Keratinocyte (primary cell): Measurements from ENCODE around the gene KLHL2.

Experiments used
- EZH2 ChIP-seq: IDR thresholded peaks from one replicate; pipeline ENCODE4 v1.6.1; 2012; ENCODE audit warnings: inconsistent platforms, mild to moderate bottlenecking, low read length, moderate library complexity
- TF ChIP-seq, protein P1 (sequence below), 3 experiments: IDR thresholded peaks in 1 of 3; conservative IDR thresholded peaks in 1 of 3; optimal IDR thresholded peaks in 1 of 3; 2 replicates in 2 of 3; 3 replicates in 1 of 3; pipeline versions ENCODE3 to v1.5.1; 2011; ENCODE audit warnings: low read length in 3 of 3, mild to moderate bottlenecking in 3 of 3, moderate library complexity in 2 of 3, control low read depth in 1 of 3, inconsistent platforms in 1 of 3; ENCODE audit not compliant: insufficient read depth in 2 of 3; ENCODE audit errors: extremely low read depth in 1 of 3

DNA sequence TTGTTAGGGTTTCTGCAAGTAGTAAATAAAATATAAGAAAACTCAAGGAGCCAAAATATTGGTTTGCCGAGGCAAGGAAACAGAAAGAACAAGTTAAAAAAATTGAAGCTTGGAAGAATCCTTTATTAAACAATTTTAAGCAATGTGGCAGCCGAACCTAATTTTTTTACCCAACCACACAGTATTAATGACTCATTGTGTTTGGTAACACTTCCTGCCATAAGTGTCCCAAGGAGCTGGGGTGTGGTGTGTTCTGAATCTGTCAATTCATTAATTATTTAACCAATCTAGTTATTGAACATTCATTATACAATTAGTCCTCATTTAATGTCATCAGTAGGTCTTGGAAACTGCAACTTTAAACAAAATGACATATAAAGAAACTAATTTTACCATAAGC, 152.1 kb downstream of the KLHL2 start:
- TF ChIP-seq, protein P1, sequence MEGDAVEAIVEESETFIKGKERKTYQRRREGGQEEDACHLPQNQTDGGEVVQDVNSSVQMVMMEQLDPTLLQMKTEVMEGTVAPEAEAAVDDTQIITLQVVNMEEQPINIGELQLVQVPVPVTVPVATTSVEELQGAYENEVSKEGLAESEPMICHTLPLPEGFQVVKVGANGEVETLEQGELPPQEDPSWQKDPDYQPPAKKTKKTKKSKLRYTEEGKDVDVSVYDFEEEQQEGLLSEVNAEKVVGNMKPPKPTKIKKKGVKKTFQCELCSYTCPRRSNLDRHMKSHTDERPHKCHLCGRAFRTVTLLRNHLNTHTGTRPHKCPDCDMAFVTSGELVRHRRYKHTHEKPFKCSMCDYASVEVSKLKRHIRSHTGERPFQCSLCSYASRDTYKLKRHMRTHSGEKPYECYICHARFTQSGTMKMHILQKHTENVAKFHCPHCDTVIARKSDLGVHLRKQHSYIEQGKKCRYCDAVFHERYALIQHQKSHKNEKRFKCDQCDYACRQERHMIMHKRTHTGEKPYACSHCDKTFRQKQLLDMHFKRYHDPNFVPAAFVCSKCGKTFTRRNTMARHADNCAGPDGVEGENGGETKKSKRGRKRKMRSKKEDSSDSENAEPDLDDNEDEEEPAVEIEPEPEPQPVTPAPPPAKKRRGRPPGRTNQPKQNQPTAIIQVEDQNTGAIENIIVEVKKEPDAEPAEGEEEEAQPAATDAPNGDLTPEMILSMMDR (optimal IDR thresholded peaks at IDR 0.05 in 1 of 3, IDR thresholded peaks at IDR 0.05 in 1 of 3, conservative IDR thresholded peaks at IDR 0.05 in 1 of 3; ENCODE audit: extremely low read depth in 1 of 3, insufficient read depth in 2 of 3, low read length in 3 of 3) = no peak
- no peak for TF ChIP-seq EZH2
